DND-41 (cell line): ENCODE measurements around the gene CDT1.

Experiments used
- CTCF ChIP-seq: IDR thresholded peaks from 2 replicates; pipeline ENCODE4 v1.5.1; 2012; ENCODE audit warnings: borderline replicate concordance, low read length, moderate library complexity, mild to moderate bottlenecking; ENCODE audit not compliant: poor library complexity, severe bottlenecking; ENCODE audit errors: extremely low read depth
- EZH2 ChIP-seq: IDR thresholded peaks from 3 replicates; pipeline ENCODE4 v1.6.1; 2012; ENCODE audit warnings: borderline replicate concordance, low read depth, mild to moderate bottlenecking, moderate library complexity, low read length, inconsistent platforms; ENCODE audit not compliant: severe bottlenecking

DNA sequence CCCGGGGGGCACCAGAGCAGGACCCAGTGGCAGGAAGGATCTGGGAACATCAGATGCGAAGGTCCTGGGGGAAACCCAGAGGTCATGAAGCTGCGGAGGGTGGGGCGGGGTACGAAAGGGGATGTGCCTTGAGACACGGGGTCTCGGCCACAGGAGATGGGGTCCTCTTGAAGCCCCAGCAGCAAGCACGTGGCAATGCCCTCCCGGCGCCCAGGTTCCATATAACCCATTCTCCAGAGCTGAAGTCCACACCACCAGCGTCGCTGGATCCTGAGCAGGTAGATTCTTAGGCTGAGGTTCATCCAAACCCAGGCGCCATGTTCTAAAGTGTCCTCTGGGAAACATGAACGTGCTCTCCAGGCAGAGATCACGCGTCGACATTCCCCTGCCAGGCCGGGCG, 39.5 kb upstream of the CDT1 start:
- TF ChIP-seq CTCF (no peak), EZH2 (no peak)
